SK-N-MC (cell line): ENCODE measurements around the gene CLIP2.

Experiments
- EZH2 ChIP-seq: fragments of 200-600 bp; sonication (generic); IDR thresholded peaks from one replicate; pipeline ENCODE4 v1.6.1; 2017; ENCODE audit warnings: antibody characterized with exemption
- POLR2AphosphoS5 ChIP-seq: IDR thresholded peaks from 2 replicates; pipeline ENCODE4 v1.6.1; 2012; ENCODE audit warnings: mild to moderate bottlenecking, low read depth, low read length, borderline replicate concordance

DNA sequence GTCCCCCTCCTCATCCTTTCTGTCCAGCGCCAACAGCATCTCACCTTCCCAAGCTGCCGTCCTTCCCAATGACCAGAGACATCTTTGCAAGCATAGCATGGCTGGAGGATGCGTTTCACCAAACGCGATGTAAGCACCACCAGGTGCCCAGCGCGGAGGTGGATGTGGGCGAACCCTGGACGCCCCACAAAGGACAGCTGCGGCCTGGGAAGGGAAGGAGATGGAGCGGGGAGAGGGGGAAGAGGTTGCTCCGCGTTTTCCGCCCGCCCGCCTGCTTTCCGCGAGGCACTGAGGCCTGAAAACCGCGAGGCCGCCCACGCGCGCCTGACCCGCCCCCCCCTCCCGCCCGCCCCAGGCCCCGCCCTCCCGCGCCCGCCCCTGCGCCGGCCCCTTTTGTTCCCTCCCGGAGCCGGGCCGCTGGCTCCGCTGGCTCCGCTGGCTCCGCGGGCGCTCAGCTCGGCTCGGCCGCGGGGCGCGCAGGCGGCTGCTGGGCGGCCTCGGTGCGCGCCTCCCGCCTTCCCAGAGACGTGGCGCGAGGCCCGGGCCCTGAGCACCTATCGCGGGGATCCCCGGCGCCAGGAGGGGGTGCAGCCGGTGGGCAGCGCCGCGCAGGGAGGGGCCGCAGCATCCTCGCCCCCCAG lies at the start of gene CLIP2:
- no peak for TF ChIP-seq POLR2AphosphoS5
- no peak for TF ChIP-seq EZH2
